GM21737 (cell line): ENCODE results near the gene IRF6.

Experiments used
- ATAC-seq: cut with Tn5 transposase; IDR thresholded peaks from one replicate; pipeline ENCODE4 v1.9.1; 2021; ENCODE audit warnings: mild to moderate bottlenecking, moderate library complexity; ENCODE audit not compliant: unreplicated experiment

IRF6 gene

DNA sequence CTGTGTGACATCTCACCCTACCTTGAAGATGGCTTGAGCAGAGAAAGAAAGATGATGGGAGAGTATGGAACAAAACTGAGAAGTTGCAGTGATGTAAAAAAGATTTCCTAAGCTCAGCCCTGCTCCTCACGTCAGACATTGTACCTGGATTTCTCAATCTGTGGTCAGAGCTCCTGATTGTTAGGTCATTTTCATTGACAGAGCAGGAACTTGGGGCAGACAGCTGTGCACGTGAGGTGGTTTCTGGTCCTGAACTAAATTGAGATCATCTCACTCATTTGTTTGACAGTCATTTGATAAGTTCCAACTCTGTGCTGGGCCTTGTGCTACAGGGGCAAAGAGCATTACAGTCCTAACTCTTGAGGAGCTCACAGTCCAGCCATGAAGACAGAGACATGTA is 39.9 kb downstream of the IRF6 start:
- ATAC-seq: no peak

DNA sequence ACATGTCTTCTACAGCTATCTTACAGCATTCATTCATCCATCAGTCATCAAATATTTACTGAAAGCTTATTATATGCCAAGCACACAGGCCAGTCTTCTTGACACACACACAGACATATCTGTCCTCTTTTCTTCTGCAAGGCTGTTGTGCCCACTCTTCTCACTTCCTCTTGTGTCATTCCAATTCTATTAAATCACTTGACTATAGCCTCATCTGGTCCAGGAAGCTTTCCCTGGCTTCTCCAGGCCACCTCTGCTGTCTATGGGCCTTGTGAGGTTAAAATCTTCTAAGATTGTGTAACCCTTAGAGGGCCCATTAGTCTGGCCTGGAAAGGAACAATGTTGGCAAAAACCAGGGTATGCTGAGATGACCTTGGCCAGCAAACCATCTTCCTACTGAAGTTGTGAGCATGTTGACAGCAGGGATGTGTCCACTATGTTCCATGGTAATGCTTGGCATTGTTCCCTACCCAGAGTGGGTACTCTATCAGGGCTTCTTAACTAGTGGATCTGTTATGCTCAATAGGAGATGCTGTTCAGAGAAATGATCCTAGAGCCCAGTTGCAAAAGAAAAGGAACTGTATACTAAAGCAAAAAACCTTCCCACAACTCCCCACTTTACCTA is 44.8 kb downstream of the IRF6 start:
- no peak for ATAC-seq

DNA sequence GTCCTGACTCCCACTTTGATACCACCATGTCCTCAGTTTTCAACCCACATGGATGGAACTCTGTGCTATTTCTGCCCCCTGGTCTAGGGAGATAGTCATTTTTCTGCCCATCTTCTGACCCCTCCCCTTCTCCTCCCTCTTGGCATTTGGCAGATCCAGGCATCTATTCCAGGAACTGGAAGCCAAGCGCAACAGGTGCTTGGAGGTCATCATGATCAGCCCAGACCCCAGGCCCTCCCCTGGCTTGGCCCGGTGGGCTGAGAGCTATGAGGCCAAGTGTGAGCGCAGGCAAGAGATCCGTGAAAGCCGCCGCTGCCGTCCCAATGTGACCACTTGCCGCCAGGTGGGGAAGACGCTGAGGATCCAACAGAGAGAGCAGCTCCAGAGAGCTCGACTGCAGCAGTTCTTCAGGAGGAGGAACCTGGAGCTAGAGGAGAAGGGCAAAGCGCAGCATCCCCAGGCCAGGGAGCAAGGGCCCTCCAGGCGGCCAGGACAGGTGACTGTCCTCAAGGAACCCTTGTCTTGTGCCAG is 46.0 kb downstream of the IRF6 start:
- no peak for ATAC-seq

DNA sequence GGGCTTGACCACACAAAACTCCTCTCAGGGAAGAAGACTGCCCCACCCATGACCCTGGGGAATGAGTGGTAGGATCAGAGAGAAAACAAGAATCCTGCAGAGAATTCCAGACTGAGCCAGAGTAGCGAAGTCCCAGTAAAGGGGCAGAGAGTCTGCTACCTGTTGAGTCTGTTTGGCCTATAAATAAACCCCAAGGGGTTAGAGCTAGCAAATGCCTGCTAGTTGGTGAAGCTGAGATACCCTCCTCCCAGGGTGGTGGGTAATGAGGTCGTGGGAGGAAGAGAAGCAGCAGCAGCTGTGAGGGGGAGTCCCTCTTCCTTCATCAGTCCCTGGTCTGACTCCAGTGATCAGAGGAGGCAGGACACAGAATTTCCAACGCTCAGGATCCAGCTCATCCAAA is 47.5 kb downstream of the IRF6 start:
- no peak for ATAC-seq

DNA sequence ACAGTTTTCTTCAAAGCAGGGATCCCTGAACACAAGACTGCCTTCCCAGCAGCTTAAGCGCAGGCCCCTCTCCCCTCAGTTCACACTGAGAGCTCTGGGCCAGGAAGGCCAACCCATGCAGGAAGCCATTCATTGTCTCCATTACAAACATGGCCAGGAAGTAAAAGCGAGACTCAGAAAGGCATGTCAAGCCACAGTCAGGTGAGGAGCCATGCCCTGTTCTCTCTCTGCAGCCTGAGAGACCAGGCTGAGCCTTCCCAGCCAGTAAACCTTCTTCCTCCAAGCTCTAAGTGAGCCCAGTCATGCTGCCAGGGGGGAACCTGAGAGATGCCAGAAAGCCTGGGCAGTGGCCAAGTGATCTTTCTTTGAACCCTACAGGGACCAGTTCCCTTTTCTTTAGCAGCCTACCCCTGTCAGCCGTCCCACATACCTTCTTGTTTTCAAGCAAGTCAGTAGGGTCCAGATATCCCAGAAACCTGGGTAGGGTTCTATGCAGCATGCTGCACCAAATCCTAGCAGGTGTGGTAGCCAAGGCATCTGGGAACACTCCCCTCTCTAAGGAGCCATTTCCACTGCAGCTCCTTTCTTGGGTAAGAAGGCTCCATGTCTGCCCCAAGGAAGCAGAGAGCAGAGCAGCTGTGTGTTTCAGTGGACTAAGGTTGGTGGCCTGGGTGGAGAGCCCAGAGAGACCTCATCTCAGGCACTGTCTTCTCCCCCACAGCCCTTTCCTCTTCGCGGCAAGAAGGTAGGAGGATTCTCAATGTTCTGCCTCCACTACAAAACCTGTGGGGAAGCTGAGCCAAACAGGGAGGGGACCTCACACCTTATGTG is 49.1 kb downstream of the IRF6 start:
- peak; percentile 29 for ATAC-seq

DNA sequence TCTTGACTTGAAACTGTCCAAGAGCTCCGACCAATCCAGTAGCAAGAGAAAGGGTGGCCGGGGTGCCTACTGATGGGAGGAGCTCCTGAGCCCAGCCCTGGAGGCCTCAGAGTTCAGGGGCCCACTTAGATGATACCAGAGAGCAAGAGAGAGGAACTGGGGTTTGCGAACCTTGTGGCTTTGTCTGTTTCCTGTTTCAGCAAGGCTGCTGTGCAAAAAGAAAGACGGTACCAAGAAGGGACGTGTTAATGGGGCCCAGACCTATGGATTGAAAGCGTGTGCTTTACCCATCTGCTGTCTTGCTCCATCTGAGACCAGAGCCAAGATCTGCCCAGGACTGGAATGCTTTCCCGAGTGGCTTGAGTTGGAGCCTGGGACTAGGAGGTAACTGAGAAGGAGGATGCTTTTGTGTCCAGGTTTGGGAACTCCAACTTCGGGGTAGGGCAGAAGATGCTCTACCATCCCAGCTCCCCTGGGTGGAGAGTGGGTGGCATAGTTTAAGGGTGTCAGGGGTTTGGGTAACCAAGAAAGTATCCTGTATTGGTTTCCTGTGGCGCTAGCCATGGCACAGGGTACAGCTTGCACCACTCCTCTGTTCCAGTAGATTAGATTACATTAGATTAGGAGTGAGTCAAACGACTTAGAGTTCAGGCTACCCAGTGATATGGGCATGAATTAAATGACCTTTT is 49.9 kb downstream of the IRF6 start, which contains the start of gene TRAF3IP3:
TSS of gene TRAF3IP3 (plus strand) at position 128 of the 689 bp plus-strand sequence. CDS start 3,987 bp downstream, outside the sequence.
- ATAC-seq: peak; percentile 76

DNA sequence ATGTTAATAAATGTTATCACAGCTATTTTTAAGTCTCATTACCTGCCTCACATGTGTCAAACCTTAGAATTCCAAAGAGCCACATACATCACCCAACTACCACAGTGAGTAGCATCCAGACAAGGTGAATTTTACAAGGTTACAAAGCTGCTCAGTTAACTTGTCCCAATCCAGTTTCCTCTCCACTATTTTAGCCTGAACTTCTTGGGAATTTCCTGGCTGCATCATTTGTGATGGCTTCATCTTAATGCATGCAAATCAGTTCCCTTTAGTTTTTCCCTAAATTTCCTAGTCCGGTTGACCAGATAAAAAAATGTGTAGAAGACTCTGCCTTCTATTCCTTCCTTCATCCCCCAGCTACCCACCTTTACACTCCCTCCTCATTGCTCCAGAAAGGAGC is 50.7 kb downstream of the IRF6 start:
- ATAC-seq: no peak

DNA sequence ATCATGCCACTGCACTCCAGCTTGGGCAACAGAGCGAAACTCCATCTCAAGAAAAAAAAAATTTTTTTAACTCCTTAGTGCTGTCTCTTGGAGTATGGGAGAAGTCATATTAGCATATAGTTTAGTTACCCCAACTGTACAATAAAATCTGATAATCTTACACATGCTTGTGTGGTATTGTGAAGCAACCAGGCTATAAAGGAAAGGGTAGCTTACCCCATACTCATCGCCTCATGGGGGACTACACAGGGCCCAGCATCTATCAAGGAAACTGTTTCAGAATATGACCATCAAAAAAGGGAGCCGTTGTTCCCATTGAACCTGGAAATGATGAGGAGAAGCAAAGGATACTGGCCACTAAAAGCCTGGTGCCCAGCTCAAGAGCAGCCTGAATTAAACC is 53.1 kb downstream of the IRF6 start:
- ATAC-seq: no peak

DNA sequence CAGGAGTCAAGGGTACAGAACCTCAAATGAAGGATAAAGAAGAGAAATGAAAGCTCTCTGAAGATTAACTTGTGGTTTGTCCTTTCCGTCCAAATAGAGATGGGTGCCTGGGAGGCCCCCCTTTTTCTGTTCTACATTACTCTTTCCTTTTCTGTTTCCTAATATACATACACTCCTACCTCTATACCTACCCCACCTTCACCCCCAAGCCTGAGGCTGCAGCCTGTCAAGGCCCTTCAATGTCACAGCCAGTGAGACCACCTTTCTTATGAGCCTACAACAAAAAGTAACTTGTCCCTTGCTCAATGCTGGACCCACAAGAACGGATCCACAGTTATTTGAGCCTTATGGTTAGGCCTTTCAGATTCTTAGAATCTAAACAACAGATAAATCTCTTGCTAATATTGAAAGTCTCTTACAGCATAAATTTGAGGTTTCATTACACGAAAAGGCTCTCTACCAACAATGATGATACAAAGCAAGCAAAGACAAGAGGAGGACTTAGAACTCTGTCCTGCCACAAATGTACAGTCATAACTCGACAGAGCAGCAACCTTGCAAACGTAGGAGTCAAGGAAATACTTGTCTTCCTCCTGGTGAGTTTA is 54.2 kb downstream of the IRF6 start:
- ATAC-seq: peak; percentile 38

DNA sequence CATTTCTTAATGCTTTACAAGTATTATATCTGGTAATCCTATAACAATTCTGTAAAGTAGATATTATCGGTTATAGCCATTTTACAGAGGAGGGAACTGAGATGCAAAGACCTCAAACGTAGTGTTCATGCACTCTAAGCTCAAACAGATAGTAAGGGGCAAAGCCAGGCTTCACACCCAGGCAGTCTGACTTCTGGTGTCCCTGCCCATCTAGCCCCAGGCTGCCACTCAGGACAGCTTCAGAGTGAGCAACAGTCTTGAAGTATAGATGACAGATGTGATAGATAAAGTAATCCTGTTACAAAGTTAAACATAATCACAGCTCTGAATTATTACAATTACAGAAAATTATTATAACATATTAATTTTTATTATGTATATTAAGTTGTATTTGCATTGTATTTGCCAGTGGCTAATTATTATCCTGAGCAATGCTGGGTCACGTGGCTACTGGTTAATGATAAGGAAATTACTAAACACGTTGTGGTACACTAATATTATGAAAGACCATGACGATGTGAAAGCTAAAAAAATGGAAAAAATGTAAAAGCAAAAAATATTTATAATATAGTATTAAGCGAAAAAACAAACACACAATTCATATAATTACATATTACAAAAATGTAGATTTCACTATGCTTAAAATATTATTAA is 56.1 kb downstream of the IRF6 start:
- ATAC-seq: no peak

DNA sequence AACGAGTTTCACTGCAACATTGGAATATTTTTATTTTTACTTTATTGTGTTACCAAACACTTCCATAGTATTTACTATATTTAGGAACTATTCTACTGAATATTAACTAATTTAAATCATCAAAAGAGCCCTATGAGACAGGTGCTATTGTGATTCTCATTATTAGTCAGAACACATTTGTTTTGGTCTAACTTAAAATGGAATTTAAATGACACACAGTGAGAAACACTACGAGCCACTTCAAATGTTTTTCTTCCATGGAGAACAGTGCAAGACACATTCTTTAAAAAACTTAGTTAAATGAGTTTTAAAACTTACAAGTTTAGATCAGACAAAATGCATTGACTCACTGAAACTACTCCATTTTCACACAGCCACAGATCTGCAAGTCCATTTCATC is 56.7 kb downstream of the IRF6 start:
- ATAC-seq: no peak

DNA sequence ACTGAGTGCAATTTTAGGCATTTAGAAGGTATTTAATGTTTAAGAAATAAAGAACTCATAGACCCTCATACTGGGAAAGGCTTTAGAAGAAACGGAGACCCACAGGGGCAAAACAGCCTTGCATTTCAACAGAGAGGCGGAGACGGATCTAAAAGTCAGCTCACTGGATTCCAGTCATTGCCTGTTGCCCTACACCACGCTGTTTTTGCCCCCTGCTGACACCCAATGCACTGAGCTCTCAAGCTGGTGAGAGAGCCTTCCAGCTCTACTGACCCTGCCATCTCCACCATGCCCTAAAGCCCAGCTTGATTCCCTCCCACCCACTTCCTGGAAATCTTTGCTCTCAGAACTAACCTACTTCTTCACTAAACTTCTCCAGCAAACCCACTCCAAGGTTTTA is 57.3 kb downstream of the IRF6 start:
- no peak for ATAC-seq

DNA sequence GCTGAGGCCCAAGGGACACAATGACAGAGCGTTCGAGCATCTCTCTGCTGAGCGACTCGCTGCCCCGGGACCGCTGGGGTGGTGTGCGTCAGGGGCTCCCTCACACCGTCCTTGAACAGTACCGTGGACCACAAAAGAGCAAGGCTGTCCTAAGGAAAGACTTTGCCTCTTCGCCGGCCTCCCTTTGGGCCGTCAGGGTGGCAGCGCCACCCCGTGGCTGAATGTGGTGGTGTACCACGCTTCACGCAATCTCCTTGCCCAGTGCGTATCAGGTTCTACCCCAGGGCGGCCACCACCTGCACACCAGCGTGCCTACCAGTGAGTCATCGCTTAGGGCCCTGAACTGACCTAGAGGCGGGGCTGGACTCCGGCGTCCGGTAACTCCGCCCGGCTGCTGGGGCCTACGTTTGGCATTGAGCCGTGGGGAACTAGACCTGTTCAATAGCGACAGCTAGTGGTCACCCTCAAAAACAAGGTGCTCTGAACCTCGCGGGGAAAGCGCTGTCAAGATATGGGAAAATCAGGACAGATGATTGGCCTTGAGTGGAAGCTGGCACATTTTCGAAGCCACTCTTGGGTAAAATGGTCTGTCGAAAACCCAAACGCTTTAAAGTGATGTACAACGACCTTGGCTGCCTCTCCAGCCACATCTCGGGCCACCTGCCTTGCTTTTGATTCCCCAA is 58.2 kb downstream of the IRF6 start:
- peak; percentile 75 for ATAC-seq

DNA sequence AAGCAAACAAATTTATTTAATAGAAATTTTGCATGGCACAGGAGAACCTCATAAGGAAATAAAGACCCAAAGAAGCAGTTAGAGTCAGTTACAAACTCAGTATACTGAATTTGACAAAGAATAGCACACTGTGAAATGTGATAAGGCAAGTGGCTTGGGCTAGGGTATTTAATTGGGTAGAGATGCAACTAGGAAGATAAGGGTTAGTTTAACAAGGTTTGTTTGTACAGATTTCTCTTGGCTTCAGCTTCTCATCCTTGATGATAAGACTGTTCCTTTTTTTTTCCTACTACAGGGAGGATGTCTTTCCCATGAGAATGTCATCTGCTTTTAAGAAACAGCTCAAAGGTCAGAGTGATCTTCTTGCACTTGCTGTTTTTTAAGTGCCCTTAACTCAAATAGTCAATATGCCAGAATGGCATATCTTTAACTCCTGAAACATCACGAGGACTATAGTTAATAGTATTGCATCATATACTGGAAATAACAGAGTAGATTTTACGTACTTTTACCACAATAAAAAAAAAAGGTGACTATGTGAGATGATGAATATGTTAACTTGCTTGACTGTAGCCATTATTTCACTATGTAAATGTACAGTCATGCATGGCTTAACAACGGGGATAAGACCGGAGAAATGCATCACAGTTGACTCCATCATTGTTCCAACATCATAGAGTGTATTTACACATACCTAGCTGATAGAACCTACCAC is 59.3 kb downstream of the IRF6 start:
- ATAC-seq: no peak

DNA sequence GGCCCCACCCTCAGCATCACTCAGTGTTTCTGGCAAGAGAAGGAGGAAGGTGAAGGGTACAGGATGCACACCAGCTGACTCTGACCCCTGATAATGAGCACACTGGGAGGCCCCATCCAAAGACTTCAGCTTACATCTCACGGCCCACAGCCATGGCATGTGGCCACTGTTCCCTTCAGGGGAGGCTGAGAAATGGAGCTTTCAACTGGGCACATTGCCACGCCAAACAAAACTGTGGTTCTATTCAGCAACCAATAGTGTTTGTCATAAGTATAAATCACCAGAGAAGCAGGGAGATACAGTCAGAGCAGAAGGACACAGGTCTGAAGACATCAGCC is 62.8 kb downstream of the IRF6 start:
- no peak for ATAC-seq

DNA sequence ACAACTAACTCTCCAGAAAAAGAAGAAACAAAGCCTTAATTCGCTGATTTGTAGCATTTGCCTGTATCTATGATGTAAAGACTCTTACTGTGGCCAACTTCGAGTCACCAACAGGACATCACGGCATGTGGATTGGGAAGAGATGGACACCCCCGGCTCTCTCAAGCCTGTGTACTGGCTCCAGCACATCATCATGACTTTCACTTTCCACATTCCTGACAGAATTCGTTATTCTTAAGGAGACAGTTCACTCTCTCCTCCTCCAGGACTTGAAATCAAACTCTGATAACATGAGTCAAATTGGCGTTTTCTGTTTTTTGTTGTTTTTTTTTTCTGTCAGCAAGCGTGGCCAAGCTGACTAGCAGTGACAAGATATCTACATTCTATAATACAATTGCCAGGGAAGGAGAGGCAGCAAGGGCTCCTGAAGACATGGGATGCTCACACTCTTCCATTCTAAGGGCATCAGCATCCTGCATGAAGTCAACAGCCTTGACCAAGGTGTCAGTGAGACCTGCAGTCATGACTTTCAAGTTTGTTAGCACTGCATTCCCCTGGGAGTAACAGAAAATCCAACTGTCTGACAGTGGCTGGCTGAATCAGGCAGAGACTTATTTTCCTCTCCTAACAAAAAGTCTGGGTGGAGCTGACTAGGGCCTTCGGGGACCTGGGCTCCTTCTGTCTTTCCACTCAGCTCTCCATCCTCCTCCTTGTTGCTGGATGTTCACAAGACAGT is 63.4 kb downstream of the IRF6 start:
- ATAC-seq: no peak

DNA sequence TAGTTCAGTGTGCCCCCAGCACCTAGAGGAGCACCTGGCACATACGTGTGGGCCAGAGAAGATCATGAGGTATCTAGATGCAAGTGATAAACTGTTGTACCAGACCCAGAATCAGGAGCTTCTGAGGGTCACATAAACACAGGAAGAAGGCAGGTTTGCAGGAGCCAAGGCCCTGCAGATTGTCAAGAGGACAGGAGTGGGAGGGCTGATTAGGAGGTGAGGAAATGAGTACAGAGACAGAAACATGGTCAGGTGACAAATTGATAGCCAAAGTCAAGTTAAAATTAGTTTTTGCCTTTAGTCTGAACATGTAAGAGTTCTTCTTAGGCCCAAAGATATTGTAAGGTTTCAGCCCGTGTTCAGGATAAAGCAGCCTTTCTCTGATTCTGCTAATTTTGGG is 64.1 kb downstream of the IRF6 start:
- ATAC-seq: no peak

DNA sequence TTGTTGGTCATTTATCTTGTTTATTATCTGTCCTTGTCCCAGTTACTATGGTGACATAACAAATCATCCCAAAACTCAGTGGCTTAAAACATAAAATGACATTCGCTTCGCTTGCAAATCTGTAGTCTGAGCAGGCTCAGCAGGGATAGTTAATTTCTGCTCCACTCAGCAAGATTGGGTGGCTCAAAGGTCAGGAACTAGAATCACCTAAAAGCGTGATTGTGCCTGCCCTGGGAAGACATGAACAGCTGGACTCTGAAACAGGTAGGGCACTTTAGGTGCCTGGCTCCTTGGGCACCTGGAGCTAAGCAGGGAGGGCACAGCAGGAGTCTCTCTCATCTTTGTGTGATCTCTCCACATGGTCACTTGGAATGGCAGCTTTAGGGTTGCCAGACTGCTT is 64.7 kb downstream of the IRF6 start:
- ATAC-seq: no peak

DNA sequence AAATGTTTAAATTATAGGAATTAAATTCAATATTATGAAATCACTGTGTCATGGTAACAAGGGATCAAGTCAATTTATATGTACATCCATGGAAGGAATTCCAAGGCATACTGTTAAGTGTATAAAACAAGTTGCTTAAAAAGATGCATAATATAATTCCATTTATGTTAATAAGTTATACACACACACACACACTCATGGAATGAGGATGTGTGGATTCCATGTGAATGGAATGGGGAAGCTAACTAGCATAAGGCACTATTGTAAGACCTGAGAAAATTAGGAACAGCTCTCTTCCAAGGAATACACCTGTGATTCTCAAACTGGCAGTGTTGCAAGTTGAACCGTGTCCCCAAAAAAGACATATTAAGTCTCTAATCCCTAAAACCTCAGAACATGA is 67.7 kb downstream of the IRF6 start:
- no peak for ATAC-seq
